Astrocyte of the spinal cord (primary cell): ENCODE data around the gene CCDC6.

ENCODE experiments used
- DNase-seq: peaks from one replicate; pipeline ENCODE4 v3.0.0; 2011; ENCODE audit warnings: low read depth, low spot score
- H3K4me3 ChIP-seq: 2 replicates; pipeline ENCODE4 v1.5.1; 2011; ENCODE audit warnings: low read depth, mild to moderate bottlenecking, low read length, moderate library complexity
- CTCF ChIP-seq: IDR thresholded peaks from 2 replicates; pipeline ENCODE4 v1.5.1; 2012; ENCODE audit warnings: low read depth, mild to moderate bottlenecking, low read length, inconsistent platforms
- in situ Hi-C: cut with HindIII; loops from 2 replicates; pipeline ENCODE4 v1.10.0; 2017; ENCODE audit warnings: low sequenced_read_pairs

The CCDC6 gene

GRCh38 chr10:59847888-59848287 is 58.5 kb downstream of the CCDC6 start:
- no peak for TF ChIP-seq CTCF
- DNase-seq = no peak
- in situ Hi-C loops = no loop called here
- H3K4me3 ChIP-seq = no peak overlapping the region

- in situ Hi-C loops = no loop called here
These were observed 59.0 kb downstream of the CCDC6 start for GRCh38 chr10:59847326-59847725.

GRCh38 chr10:59844436-59844835 is 61.9 kb downstream of the CCDC6 start:
- DNase-seq = no peak
- no peak overlapping the region for H3K4me3 ChIP-seq
- no peak for TF ChIP-seq CTCF
- in situ Hi-C loops = no loop called here

More at GRCh38 chr10:59847326-59847725, 59.0 kb downstream of the CCDC6 start:
- H3K4me3 ChIP-seq = no peak overlapping the region
- no peak for DNase-seq
- TF ChIP-seq CTCF = no peak

DNA sequence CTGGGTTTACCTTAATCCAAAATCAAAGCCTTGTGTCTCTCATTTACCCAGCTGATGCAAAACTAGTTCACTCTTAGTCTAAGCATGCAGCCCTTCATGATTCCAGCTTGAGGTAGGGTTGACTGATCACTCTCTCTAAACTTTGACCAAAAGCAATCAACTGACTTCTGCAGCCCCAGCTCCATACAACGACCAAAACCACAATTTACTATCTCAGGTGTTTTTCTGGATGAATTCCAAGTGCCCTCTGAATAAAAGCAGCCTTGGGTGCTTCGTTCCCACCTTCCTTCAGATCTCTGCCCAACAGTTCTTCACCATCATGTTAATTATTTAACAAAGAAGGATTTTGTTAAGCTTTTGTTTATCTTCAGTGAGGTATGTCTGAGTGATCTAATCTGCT is 62.6 kb downstream of the CCDC6 start:
- DNase-seq = no peak
- in situ Hi-C loops = no loop called here
- no peak overlapping the region for H3K4me3 ChIP-seq
- no peak for TF ChIP-seq CTCF

- no peak overlapping the region for H3K4me3 ChIP-seq
- in situ Hi-C loops = no loop called here
- TF ChIP-seq CTCF = no peak
- DNase-seq = peak; percentile 54
These were observed 66.8 kb downstream of the CCDC6 start for GRCh38 chr10:59839576-59839975.

- no peak for TF ChIP-seq CTCF
- in situ Hi-C loops = no loop called here
- DNase-seq = no peak
- no peak overlapping the region for H3K4me3 ChIP-seq
These were observed 68.1 kb downstream of the CCDC6 start for GRCh38 chr10:59838085-59838789.
